Measurements from ENCODE around the gene CDH13.

DNA sequence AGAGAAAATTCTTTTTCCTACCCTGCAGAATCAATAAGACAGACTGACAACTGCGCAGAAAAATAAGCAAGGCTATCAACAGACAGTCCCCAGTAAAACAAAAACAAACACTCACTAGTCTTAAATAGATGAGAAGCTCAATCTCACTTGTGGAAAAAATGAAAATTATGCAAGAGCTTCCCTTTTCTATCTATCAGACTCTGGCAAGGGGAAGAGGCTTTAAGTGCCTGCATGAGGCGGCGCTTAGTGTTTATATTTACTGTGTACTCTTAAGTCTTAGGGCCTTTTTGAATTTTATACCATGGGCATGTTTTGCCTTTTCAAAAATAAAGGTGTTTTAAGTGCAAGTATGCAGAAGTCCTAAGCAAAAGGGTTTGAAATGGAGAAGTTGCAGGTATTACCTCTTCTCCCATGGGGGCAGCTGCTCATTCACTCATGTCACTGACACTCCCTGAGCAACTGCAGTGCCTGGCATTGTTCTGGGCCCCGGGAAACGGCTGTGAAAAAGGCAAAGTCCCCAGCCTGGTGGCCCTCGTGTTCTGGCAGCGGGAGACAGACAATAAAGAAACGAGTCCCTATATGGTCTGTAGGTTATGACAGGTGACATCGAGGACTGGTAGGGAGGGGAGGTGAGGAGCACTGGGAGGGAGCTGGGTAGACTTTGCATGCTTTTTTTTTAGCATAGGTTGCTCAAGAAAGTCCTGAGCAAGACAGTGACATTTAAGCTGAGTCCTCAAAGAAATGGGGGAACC, 1216.2 kb downstream of the CDH13 start:
- TF ChIP-seq ZNF350 (tag by site-specific recombination; IDR thresholded peaks at IDR 0.05) (no peak), ZNF341 (tag by site-specific recombination; IDR thresholded peaks at IDR 0.05; ENCODE audit: low read depth) (no peak)

Measured in HEK293 (cell line).